K562 (cell line): ENCODE data around the gene PCED1B. TPM values are rescaled to one million over a fixed set of nuclear protein-coding genes. Genes with fewer than 3 reads are reported as not detected.

Experiments
- ATAC-seq: fragments of 200-7000 bp; cut with Tn5 transposase; 3 replicates; pipeline ENCODE4 v1.9.1; 2020; ENCODE audit warnings: moderate library complexity
- BruUV-seq: library from RNA; stranded (reverse); fragments of 400-500 nt; replicated peaks from 2 replicates; lab custom pipeline; 2021; lab: Mats Ljungman, UMichigan
- CTCF ChIA-PET: fragments of 300-600 bp; formaldehyde crosslinking; extraction: SDS; loops from one replicate; lab custom pipeline; 2021; ENCODE audit warnings: low intra/inter-chr PET ratio; lab: Yijun Ruan, JAX
- POLR2A ChIA-PET: fragments of 300-600, 350-650 bp; sonication (Branson Sonifier 250); formaldehyde crosslinking; extraction: SDS; loops from one replicate; lab custom pipeline; 2021; ENCODE audit warnings: antibody characterized with exemption, inconsistent platforms; lab: Yijun Ruan, JAX
- DNase-seq, 4 experiments: peaks; one replicate each; pipeline versions ENCODE4 v3.0.0 to v3.0.0-alpha.2; 2011 to 2018; ENCODE audit warnings: low spot score in 3 of 4, mixed read lengths in 3 of 4; ENCODE audit errors: extremely low read depth in 1 of 4
- FAIRE-seq: peaks from 2 replicates; lab custom pipeline; 2011; peaks lifted over from hg19 to GRCh38; lab: Jason Lieb, UNC
- H2AFZ ChIP-seq: 2 replicates; pipeline ENCODE4 v1.6.0; 2011; ENCODE audit warnings: low read depth, low read length, control low read depth, inconsistent platforms
- H3K27ac ChIP-seq: fragments of 200-600 bp; 3 replicates; pipeline ENCODE4 v1.8.0; 2011; ENCODE audit warnings: low read depth, mild to moderate bottlenecking, control low read depth, inconsistent platforms, low read length, moderate library complexity, mixed read lengths; ENCODE audit errors: extremely low read depth
- H3K27me3 ChIP-seq, 2 experiments: fragments of 300-600 bp in 1 of 2; 2 replicates in 1 of 2; 3 replicates in 1 of 2; pipeline versions ENCODE4 v1.6.0 to v1.8.0; 2011; ENCODE audit warnings: inconsistent platforms in 2 of 2, low read length in 2 of 2, mild to moderate bottlenecking in 1 of 2, mixed read lengths in 1 of 2, moderate library complexity in 1 of 2; ENCODE audit not compliant: control insufficient read depth in 2 of 2, insufficient read depth in 2 of 2
- H3K36me3 ChIP-seq: fragments of 300-600 bp; 3 replicates; pipeline ENCODE4 v1.8.0; 2011; ENCODE audit warnings: mild to moderate bottlenecking, low read length, inconsistent platforms; ENCODE audit not compliant: control insufficient read depth, insufficient read depth
- H3K4me1 ChIP-seq, 2 experiments: fragments of 200-600 bp in 1 of 2; replicated peaks in 1 of 2; 2 replicates in 1 of 2; 3 replicates in 1 of 2; pipeline versions ENCODE4 v1.5.1 to v1.8.0; 2011; ENCODE audit warnings: inconsistent platforms in 2 of 2, low read length in 2 of 2, mild to moderate bottlenecking in 1 of 2, mixed read lengths in 1 of 2, moderate library complexity in 1 of 2; ENCODE audit not compliant: control insufficient read depth in 2 of 2, insufficient read depth in 2 of 2
- H3K4me2 ChIP-seq: 2 replicates; pipeline ENCODE4 v1.6.1; 2011; ENCODE audit warnings: low read length, control low read depth, inconsistent platforms, mixed read lengths; ENCODE audit not compliant: insufficient read depth
- H3K4me3 ChIP-seq: fragments of 200-600 bp; sonication (generic), shearing (Covaris generic); 2 replicates; pipeline ENCODE4 v1.5.1; 2016; ENCODE audit warnings: control low read depth, inconsistent platforms
- H3K79me2 ChIP-seq: fragments of 200-600 bp; 3 replicates; pipeline ENCODE4 v1.8.0; 2011; ENCODE audit warnings: low read length, inconsistent platforms; ENCODE audit not compliant: control insufficient read depth, insufficient read depth
- H3K9ac ChIP-seq, 2 experiments: 2 replicates each; pipeline versions ENCODE4 v1.6.0 to v1.6.1; 2011; ENCODE audit warnings: low read depth in 2 of 2, low read length in 2 of 2, control low read depth in 1 of 2, inconsistent platforms in 1 of 2, mild to moderate bottlenecking in 1 of 2, mixed read lengths in 1 of 2; ENCODE audit not compliant: insufficient read depth in 1 of 2
- H3K9me1 ChIP-seq: one replicate; pipeline ENCODE4 v1.6.0; 2011; ENCODE audit warnings: inconsistent platforms, mild to moderate bottlenecking, low read length, moderate library complexity; ENCODE audit not compliant: control insufficient read depth, insufficient read depth
- H3K9me3 ChIP-seq: replicated peaks from 2 replicates; pipeline ENCODE4 v1.5.1; 2011; ENCODE audit warnings: low read depth, low read length, inconsistent platforms; ENCODE audit not compliant: control insufficient read depth, insufficient read depth
- H4K20me1 ChIP-seq: replicated peaks from 2 replicates; pipeline ENCODE4 v1.6.1; 2011; ENCODE audit warnings: low read length, inconsistent platforms, mixed read lengths; ENCODE audit not compliant: control insufficient read depth, insufficient read depth
- CHAMP1 ChIP-seq: fragments of 450-650 bp; IDR thresholded peaks from 2 replicates; pipeline ENCODE4 v1.6.1; 2016; ENCODE audit warnings: mild to moderate bottlenecking
- JUN ChIP-seq, 2 experiments: sonication (generic) in 1 of 2; formaldehyde crosslinking in 1 of 2; IDR thresholded peaks; 2 replicates each; pipeline versions ENCODE4 v1.6.1 to v1.8.0; 2012 to 2022; ENCODE audit warnings: borderline replicate concordance in 2 of 2, mild to moderate bottlenecking in 2 of 2, improper control_type of control experiment in 1 of 2, low read depth in 1 of 2, low read length in 1 of 2, missing genetic modification reagents in 1 of 2
- TFE3 ChIP-seq: fragments of 450-650 bp; formaldehyde crosslinking; IDR thresholded peaks from 2 replicates; pipeline ENCODE4 v1.4.0; 2020; ENCODE audit warnings: mild to moderate bottlenecking, mixed read lengths
- ZNF384 ChIP-seq: IDR thresholded peaks from 2 replicates; pipeline ENCODE4 v1.6.1; 2012; ENCODE audit warnings: low read depth, low read length, improper control_type of control experiment
- ZNF639 ChIP-seq, 2 experiments: fragments of 200-800 bp in 1 of 2; sonication (Bioruptor generic) in 1 of 2; sonication (generic) in 1 of 2; formaldehyde crosslinking in 1 of 2; IDR thresholded peaks in 1 of 2; conservative IDR thresholded peaks in 1 of 2; 2 replicates each; pipeline versions ENCODE4 v1.5.0 to v1.6.1; 2016 to 2020; ENCODE audit warnings: missing compliant biosample characterization in 1 of 2, missing genetic modification characterization in 1 of 2, missing genetic modification reagents in 1 of 2
- WGBS: fragments of 100-300 bp; shearing (Covaris generic); methylation state at CpG from one replicate; pipeline ENCODE4 v1.1.6; 2016; ENCODE audit warnings: low coverage, mixed read lengths; ENCODE audit not compliant: insufficient coverage; ENCODE audit errors: missing lambda C conversion rate; 5-methylcytosine and 5-hydroxymethylcytosine counted together
- in situ Hi-C: fragments of 300-500 bp; cut with MboI; formaldehyde crosslinking; loops from 4 replicates; pipeline ENCODE4 v1.15.0; 2018; ENCODE audit warnings: inconsistent platforms, mixed read lengths
- intact Hi-C: fragments of 100-400 bp; cut with micrococcal nuclease; formaldehyde crosslinking; loops from 2 replicates; pipeline ENCODE4 v1.14.2; 2022
- polyA plus RNA-seq, 8 experiments: library from polyadenylated mRNA; depleted of rRNA in 4 of 8; stranded (reverse) in 5 of 8; unstranded in 3 of 8; fragments of >200 nt; fragmentation: Nextera tagmentation in 2 of 8; fragmentation: Illumina TruSeq in 1 of 8; extraction: Ambion mirVana in 2 of 8; extraction: Trizol in 1 of 8; gene quantifications; 2 replicates each; pipeline versions ENCODE4 v1.2.1 to v1.2.3, GENCODE V29; 2011 to 2014; ENCODE audit warnings: inconsistent platforms in 1 of 8, missing spikeins in 1 of 8
- total RNA-seq, 7 experiments: library from RNA; depleted of rRNA in 6 of 7; stranded (reverse); fragments of >200 nt in 6 of 7; fragmentation: Illumina TruSeq in 2 of 7; extraction: Trizol in 2 of 7; gene quantifications; 2 replicates each; pipeline versions ENCODE4 v1.2.1 to v1.2.3, GENCODE V29; 2011 to 2021; ENCODE audit warnings: low replicate concordance in 1 of 7

The PCED1B gene
- total and polyA plus RNA-seq, 9 of the 15 experiments (the other 6 are each of a cell fraction or from before 2014, with no cell fraction given): 1.2 to 9.3 (median 2.5) TPM

- TF ChIP-seq JUN (IDR thresholded peaks at IDR 0.05; ENCODE audit: borderline replicate concordance, low read depth, low read length) (no peak), JUN (CRISPR knock-in tag; IDR thresholded peaks at IDR 0.05; ENCODE audit: borderline replicate concordance) (no peak), TFE3 (CRISPR knock-in tag) (0 out of 2 replicates have a peak, but pooled peaks have one; percentile 13)
- Histone ChIP-seq H3K9me3 (no peaks in the 10 kb centered on the region), H3K4me2 (no peak overlapping the region), H2AFZ (no peak overlapping the region; the same call in 1 of the 2 replicates), H3K27ac (no peak overlapping the region), H3K36me3 (no peaks in the 10 kb centered on the region), H3K4me3 (no peak overlapping the region), H3K27me3 (no peaks in the 10 kb centered on the region), H3K9me1 (no peaks in the 10 kb centered on the region), H3K79me2 (no peaks in the 10 kb centered on the region), H3K4me1 (no peaks in the 10 kb centered on the region), H3K9ac (no peak overlapping the region), H4K20me1 (no peaks in the 10 kb centered on the region)
- FAIRE-seq (no peak), ATAC-seq (no peak), DNase-seq (no peak)
- CTCF ChIA-PET: no interaction called here
- POLR2A ChIA-PET: interaction anchor here (0.5 kb wide), 1 partner anchor 483 kb away, joined by 3 read pairs; no protein-coding TSS in a partner anchor
- intact Hi-C loops: no loop called here
- no TSS peak for BruUV-seq
- 24% methylated on average over 3 of the region's 3 CpGs for WGBS
- in situ Hi-C loops: loop anchor here (10.0 kb wide), 1 partner anchor 269 kb away; no protein-coding TSS in a partner anchor
Measured at GRCh38 chr12:47035484-47035883, 43.9 kb upstream of the PCED1B start.

- FAIRE-seq (no peak), ATAC-seq (no peak), DNase-seq (no peak)
- Histone ChIP-seq H3K9ac (no peak overlapping the region), H3K36me3 (no peaks in the 10 kb centered on the region), H3K27me3 (no peaks in the 10 kb centered on the region), H3K27ac (no peak overlapping the region), H3K9me3 (no peaks in the 10 kb centered on the region), H3K4me3 (no peak overlapping the region), H4K20me1 (no peaks in the 10 kb centered on the region), H3K4me2 (no peak overlapping the region), H3K79me2 (no peaks in the 10 kb centered on the region), H3K9me1 (no peaks in the 10 kb centered on the region), H3K4me1 (no peaks in the 10 kb centered on the region), H2AFZ (no peak overlapping the region)
- 48% methylated on average over 1 of the region's 1 CpG for WGBS
- intact Hi-C loops: no loop called here
- in situ Hi-C loops: loop anchor here (10.0 kb wide), 1 partner anchor 266 kb away; no protein-coding TSS in a partner anchor
- ChIA-PET CTCF (no interaction called here), POLR2A (no interaction called here)
- BruUV-seq: no TSS peak
- TF ChIP-seq ZNF384 (peak; percentile 49; the same call in 1 of the 2 replicates), CHAMP1 (no peak), ZNF639 (CRISPR knock-in tag; conservative IDR thresholded peaks at IDR 0.05 in 1 of 2, IDR thresholded peaks at IDR 0.05 in 1 of 2) (0 out of 4 replicates have a peak, but pooled peaks of 1 of the 2 experiments have one; percentile 46)
Measured at GRCh38 chr12:47038270-47038748, 41.1 kb upstream of the PCED1B start.
